Tibial artery (tissue), 4 donors: ENCODE data around the gene CASZ1.

Experiments
- DNase-seq, 2 donors: peaks; one replicate each; pipeline ENCODE4 v3.0.0-alpha.2; 2019
- H3K27ac ChIP-seq, 2 donors: fragments of 200-600 bp; sonication (generic) in 1 of 2; 1 replicate in 1 of 2; 2 replicates in 1 of 2; pipeline ENCODE4 v1.5.1; 2018 to 2019; ENCODE audit warnings: mild to moderate bottlenecking in 1 of 2
- H3K27me3 ChIP-seq, 2 donors: fragments of 200-600 bp; sonication (generic) in 1 of 2; one replicate each; pipeline versions ENCODE4 v1.5.1 to v1.6.0; 2016 to 2019
- H3K36me3 ChIP-seq, 3 donors: fragments of 200-600 bp; sonication (generic) in 2 of 3; one replicate each; pipeline ENCODE4 v1.5.1; 2016 to 2019; ENCODE audit warnings: mild to moderate bottlenecking in 2 of 3
- H3K4me1 ChIP-seq, 4 donors: fragments of 200-600 bp; sonication (generic) in 2 of 4; 1 replicate in 3 of 4; 2 replicates in 1 of 4; pipeline ENCODE4 v1.5.1; 2016 to 2019
- H3K4me3 ChIP-seq, 2 donors: fragments of 200-600 bp; sonication (generic) in 1 of 2; 1 replicate in 1 of 2; 2 replicates in 1 of 2; pipeline ENCODE4 v1.5.1; 2018 to 2019; ENCODE audit warnings: mild to moderate bottlenecking in 2 of 2
- H3K9me3 ChIP-seq, 3 donors: fragments of 200-600 bp; sonication (generic) in 1 of 3; one replicate each; pipeline ENCODE4 v1.5.1; 2016 to 2019
- intact Hi-C: fragments of 100-400 bp; cut with DNase I; formaldehyde crosslinking; loops from one replicate; pipeline ENCODE4 v1.15.0; 2023; ENCODE audit warnings: low total_unique reads
- TF ChIP-seq, protein P1 (sequence below), 2 experiments: fragments of 200-600 bp in 1 of 2; fragments of 450-650 bp in 1 of 2; IDR thresholded peaks; one replicate each; pipeline ENCODE4 v1.5.1; 2017 to 2019; ENCODE audit warnings: antibody characterized with exemption in 2 of 2, mild to moderate bottlenecking in 1 of 2, moderate library complexity in 1 of 2

Gene CASZ1

DNA sequence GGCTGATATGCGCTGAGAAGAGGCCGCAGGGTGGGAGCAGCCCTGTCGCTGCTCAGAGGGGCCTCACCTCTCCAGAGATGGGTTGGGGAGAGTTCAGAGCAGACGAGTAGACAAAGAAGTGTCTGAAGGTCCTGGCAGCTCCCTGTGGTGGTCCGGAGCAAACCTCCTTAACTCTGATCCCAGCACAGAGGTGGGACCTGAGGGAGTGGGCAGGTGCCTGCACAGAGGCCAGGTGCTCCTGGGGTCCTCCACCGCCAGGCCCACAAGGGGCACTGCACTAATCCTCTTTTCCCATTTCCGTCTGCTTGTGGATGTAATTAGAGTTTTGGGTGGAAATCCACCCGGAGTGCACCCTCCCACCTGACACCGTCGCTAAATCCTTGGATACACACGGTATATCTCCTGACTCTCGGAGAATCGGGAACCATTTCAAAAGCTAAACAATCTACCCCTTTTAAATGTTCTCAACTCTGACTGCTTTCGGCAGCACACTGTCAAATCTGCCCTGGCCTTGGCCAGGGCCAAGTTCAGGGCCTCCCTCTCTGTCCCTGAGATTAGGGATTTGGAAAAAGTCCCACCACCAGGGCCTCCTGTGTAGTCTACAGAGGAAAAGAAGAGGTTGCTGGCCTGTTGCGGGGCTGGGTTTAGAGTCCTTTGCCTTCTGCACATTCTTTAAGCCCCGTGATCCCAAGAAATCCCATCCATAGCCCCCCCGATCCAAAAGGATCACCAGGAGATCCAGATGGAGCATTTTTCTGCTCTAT is 22.4 kb downstream of the CASZ1 start:
- TF ChIP-seq, protein P1, sequence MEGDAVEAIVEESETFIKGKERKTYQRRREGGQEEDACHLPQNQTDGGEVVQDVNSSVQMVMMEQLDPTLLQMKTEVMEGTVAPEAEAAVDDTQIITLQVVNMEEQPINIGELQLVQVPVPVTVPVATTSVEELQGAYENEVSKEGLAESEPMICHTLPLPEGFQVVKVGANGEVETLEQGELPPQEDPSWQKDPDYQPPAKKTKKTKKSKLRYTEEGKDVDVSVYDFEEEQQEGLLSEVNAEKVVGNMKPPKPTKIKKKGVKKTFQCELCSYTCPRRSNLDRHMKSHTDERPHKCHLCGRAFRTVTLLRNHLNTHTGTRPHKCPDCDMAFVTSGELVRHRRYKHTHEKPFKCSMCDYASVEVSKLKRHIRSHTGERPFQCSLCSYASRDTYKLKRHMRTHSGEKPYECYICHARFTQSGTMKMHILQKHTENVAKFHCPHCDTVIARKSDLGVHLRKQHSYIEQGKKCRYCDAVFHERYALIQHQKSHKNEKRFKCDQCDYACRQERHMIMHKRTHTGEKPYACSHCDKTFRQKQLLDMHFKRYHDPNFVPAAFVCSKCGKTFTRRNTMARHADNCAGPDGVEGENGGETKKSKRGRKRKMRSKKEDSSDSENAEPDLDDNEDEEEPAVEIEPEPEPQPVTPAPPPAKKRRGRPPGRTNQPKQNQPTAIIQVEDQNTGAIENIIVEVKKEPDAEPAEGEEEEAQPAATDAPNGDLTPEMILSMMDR (IDR thresholded peaks at IDR 0.05): no peak
- H3K27ac ChIP-seq: no peak overlapping the region
- H3K9me3 ChIP-seq: no peaks in the 10 kb centered on the region
- H3K4me3 ChIP-seq: no peak overlapping the region
- H3K36me3 ChIP-seq: no peaks in the 10 kb centered on the region
- intact Hi-C loops: no loop called here
- DNase-seq: no peak
- H3K4me1 ChIP-seq: peaks cover 0 to 13% (median 0%) of the 10 kb centered on the region in 4 donors
- peaks cover 0 to 2% of the 10 kb centered on the region in 2 donors for H3K27me3 ChIP-seq

DNA sequence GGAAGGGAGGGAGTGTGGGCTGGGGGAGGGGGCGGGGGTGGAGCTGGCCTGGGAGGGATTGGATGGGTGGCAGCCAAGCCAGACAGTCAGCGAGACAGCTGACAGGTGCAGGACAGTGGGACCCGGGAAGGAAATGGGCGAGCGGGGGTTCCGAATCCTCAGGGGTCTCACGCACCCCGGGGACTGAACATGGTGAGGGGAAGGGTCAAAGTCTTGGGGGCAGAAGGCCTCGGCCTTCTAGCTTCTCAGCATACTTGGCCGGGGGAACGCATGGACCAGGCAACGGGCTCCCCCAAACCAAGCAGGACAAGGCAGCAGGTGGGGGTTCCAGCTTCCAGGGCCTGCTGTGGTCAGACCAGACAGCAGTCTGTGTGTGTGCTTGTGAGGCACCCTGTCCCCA is 23.1 kb downstream of the CASZ1 start:
- intact Hi-C loops: no loop called here
- Histone ChIP-seq H3K4me1 (peaks cover 0 to 13% (median 0%) of the 10 kb centered on the region in 4 donors), H3K27ac (no peak overlapping the region), H3K27me3 (peaks cover 0 to 2% of the 10 kb centered on the region in 2 donors), H3K36me3 (no peaks in the 10 kb centered on the region), H3K9me3 (no peaks in the 10 kb centered on the region), H3K4me3 (no peak overlapping the region)
- no peak for DNase-seq
- TF ChIP-seq, protein P1 (IDR thresholded peaks at IDR 0.05): no peak

DNA sequence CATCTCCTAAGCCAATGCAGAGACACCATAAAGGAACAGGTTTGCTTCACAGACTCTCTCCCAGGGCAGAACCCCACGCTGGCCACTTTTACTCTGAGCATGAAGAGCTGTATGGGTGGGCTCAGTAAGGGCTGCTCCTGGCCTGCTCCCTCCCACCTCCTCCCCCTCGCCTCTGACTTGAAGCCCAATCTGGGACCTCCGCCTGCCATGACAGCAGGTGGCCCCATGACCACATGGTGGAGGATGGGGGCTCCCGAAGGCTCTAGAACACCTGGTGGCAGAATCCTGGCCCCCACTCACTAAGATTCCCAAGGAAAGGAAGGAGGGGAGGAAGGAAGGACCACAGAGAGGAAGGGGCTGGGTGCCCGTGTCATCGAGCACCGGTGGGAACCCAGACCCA is 23.7 kb downstream of the CASZ1 start:
- TF ChIP-seq, protein P1 (IDR thresholded peaks at IDR 0.05): no peak
- Histone ChIP-seq H3K27ac (no peak overlapping the region), H3K9me3 (no peaks in the 10 kb centered on the region), H3K36me3 (no peaks in the 10 kb centered on the region), H3K27me3 (peaks cover 0 to 2% of the 10 kb centered on the region in 2 donors), H3K4me3 (no peak overlapping the region), H3K4me1 (peaks cover 0 to 13% (median 0%) of the 10 kb centered on the region in 4 donors)
- DNase-seq: no peak
- intact Hi-C loops: no loop called here

DNA sequence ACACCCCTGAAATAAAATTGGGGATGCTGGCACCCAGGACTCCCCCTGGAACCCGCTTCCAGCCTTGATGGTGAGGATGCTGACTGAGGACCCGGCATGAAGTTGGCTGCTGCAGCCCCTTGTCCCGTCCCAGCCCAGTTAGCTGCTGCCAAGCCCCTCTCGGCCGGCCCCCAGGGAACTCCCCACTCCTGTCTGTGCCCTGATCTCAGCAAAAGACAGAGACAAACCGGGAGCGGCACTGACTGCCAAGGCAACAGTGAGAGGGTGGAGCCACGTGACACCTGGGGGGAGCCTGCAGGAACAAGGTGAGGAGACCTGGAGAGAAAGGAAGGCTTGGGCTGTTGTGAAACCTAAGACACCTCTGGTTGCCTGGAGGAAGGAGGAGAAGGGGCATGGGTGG is 24.7 kb downstream of the CASZ1 start:
- Histone ChIP-seq H3K27me3 (peaks cover 0 to 2% of the 10 kb centered on the region in 2 donors), H3K4me1 (peaks cover 0 to 13% (median 0%) of the 10 kb centered on the region in 4 donors), H3K36me3 (no peaks in the 10 kb centered on the region), H3K9me3 (no peaks in the 10 kb centered on the region), H3K27ac (no peak overlapping the region), H3K4me3 (no peak overlapping the region)
- intact Hi-C loops: no loop called here
- DNase-seq: no peak
- TF ChIP-seq, protein P1 (IDR thresholded peaks at IDR 0.05): no peak

DNA sequence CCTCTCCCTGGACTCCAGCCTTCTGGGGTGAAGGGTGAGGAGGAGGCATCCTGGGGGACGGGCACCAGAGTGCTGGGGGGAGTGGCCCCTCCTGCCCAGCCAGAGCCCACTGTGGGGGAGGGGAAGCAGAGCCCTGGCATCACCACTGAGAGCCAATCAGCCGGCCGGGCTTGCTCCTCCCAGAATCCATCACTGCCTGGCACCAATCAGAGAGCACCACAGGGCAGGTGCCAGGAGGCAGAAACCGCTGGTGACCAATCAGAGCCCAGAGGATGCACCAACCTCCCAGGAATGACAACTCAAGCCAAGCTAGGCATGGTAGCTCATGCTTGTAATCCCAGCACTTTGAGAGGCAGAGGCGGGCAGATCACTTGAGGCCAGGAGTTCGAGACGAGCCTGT is 27.9 kb downstream of the CASZ1 start:
- DNase-seq: no peak
- Histone ChIP-seq H3K27me3 (peaks cover 0 to 2% of the 10 kb centered on the region in 2 donors), H3K36me3 (no peaks in the 10 kb centered on the region), H3K4me1 (peaks cover 0 to 12% (median 0%) of the 10 kb centered on the region in 4 donors), H3K4me3 (no peak overlapping the region), H3K9me3 (no peaks in the 10 kb centered on the region), H3K27ac (no peak overlapping the region)
- intact Hi-C loops: no loop called here
- TF ChIP-seq, protein P1 (IDR thresholded peaks at IDR 0.05): no peak
